GM23248 (cell line): ENCODE data around the gene LSM3. TPM values are rescaled to one million over a fixed set of nuclear protein-coding genes. Genes with fewer than 3 reads are reported as not detected.

Experiments
- DNase-seq: peaks from one replicate; pipeline ENCODE4 v3.0.0-alpha.2; 2015
- H2AFZ ChIP-seq: fragments of 200-600 bp; sonication (generic); 2 replicates; pipeline ENCODE4 v1.6.1; 2016; ENCODE audit warnings: antibody characterized with exemption
- H3F3A ChIP-seq: fragments of 200-600 bp; sonication (generic); 2 replicates; pipeline ENCODE4 v1.6.1; 2016; ENCODE audit warnings: mild to moderate bottlenecking, antibody characterized with exemption, mixed run types; ENCODE audit not compliant: insufficient read depth
- H3K27ac ChIP-seq: fragments of 200-600 bp; sonication (generic); 2 replicates; pipeline ENCODE4 v1.5.1; 2016; ENCODE audit warnings: mild to moderate bottlenecking
- H3K27me3 ChIP-seq: fragments of 200-600 bp; sonication (generic); replicated peaks from 2 replicates; pipeline ENCODE4 v1.6.1; 2016; ENCODE audit warnings: mild to moderate bottlenecking; ENCODE audit not compliant: insufficient read depth
- H3K36me3 ChIP-seq: fragments of 200-600 bp; sonication (generic); 2 replicates; pipeline ENCODE4 v1.6.1; 2016; ENCODE audit warnings: low read depth, mild to moderate bottlenecking
- H3K4me1 ChIP-seq: fragments of 200-600 bp; sonication (generic); 2 replicates; pipeline ENCODE4 v1.6.1; 2016; ENCODE audit warnings: mild to moderate bottlenecking; ENCODE audit not compliant: insufficient read depth
- H3K4me2 ChIP-seq: fragments of 200-600 bp; sonication (generic); one replicate; pipeline ENCODE4 v1.6.1; 2016; ENCODE audit warnings: mild to moderate bottlenecking; ENCODE audit not compliant: unreplicated experiment
- H3K4me3 ChIP-seq: fragments of 200-600 bp; sonication (generic); 2 replicates; pipeline ENCODE4 v1.5.1; 2016; ENCODE audit warnings: mild to moderate bottlenecking
- H3K79me2 ChIP-seq: fragments of 200-600 bp; sonication (generic); 2 replicates; pipeline ENCODE4 v1.6.1; 2016; ENCODE audit warnings: mild to moderate bottlenecking; ENCODE audit not compliant: insufficient read depth
- H3K9ac ChIP-seq: fragments of 200-600 bp; sonication (generic); 2 replicates; pipeline ENCODE4 v1.6.1; 2016; ENCODE audit warnings: mild to moderate bottlenecking
- H3K9me2 ChIP-seq: fragments of 200-600 bp; sonication (generic); 2 replicates; pipeline ENCODE4 v1.6.1; 2016; ENCODE audit warnings: mixed run types, mild to moderate bottlenecking, moderate library complexity; ENCODE audit not compliant: insufficient read depth
- H3K9me3 ChIP-seq: fragments of 200-600 bp; sonication (generic); one replicate; pipeline ENCODE4 v1.6.1; 2017; ENCODE audit warnings: low read depth
- H4K20me1 ChIP-seq: fragments of 200-600 bp; sonication (generic); 2 replicates; pipeline ENCODE4 v1.6.0; 2016; ENCODE audit not compliant: insufficient read depth
- EZH2 ChIP-seq: fragments of 200-600 bp; sonication (generic); IDR thresholded peaks from 2 replicates; pipeline ENCODE4 v1.6.1; 2018; ENCODE audit warnings: antibody characterized with exemption, mild to moderate bottlenecking; ENCODE audit not compliant: insufficient read depth, poor library complexity, severe bottlenecking
- EZH2phosphoT487 ChIP-seq: fragments of 200-600 bp; sonication (generic); IDR thresholded peaks from 2 replicates; pipeline ENCODE4 v1.6.1; 2018; ENCODE audit warnings: antibody characterized with exemption, moderate library complexity, mild to moderate bottlenecking, low read depth; ENCODE audit not compliant: insufficient read depth
- WGBS, 2 experiments: methylation state at CpG; one replicate each; pipeline ENCODE4 v1.1.6; 2015 to 2017; ENCODE audit warnings: low lambda C conversion rate in 2 of 2, low coverage in 1 of 2; ENCODE audit errors: missing lambda C conversion rate in 2 of 2; 5-methylcytosine and 5-hydroxymethylcytosine counted together
- in situ Hi-C: fragments of 300-500 bp; cut with MboI; formaldehyde crosslinking; loops from 2 replicates; pipeline ENCODE4 v1.15.0; 2020
- polyA plus RNA-seq: library from polyadenylated mRNA; unstranded; fragments of >200 nt; fragmentation: Nextera tagmentation; extraction: Ambion mirVana; gene quantifications from 2 replicates; pipeline ENCODE4 v1.2.1, GENCODE V29; 2016
- total RNA-seq: library from RNA; depleted of rRNA; stranded (reverse); fragments of >200 nt; shearing (Covaris generic); gene quantifications from 2 replicates; pipeline ENCODE4 v1.2.3, GENCODE V29; 2014

LSM3 gene
- total and polyA plus RNA-seq, 2 experiments from 2014 or later, result 9.4 to 32.3 TPM

GRCh38 chr3:14131134-14131533 is 47.5 kb upstream of the LSM3 start:
- Histone ChIP-seq H3K27ac (no peak overlapping the region), H3K36me3 (peaks cover 68% of the 10 kb centered on the region), H3K9ac (no peak overlapping the region), H4K20me1 (no peaks in the 10 kb centered on the region; the same call in 1 of the 2 replicates), H2AFZ (no peak overlapping the region), H3K4me1 (peaks cover 15% of the 10 kb centered on the region), H3F3A (peaks cover 8% of the 10 kb centered on the region), H3K79me2 (peaks cover 63% of the 10 kb centered on the region), H3K4me3 (no peak overlapping the region), H3K9me2 (no peaks in the 10 kb centered on the region), H3K27me3 (no peaks in the 10 kb centered on the region), H3K9me3 (no peaks in the 10 kb centered on the region), H3K4me2 (no peak overlapping the region)
- TF ChIP-seq EZH2phosphoT487 (no peak), EZH2 (no peak)
- 77 to 79% methylated on average over 5 of the region's 5 CpGs for WGBS, 2 experiments
- no peak for DNase-seq
- in situ Hi-C loops, result no loop called here

DNA sequence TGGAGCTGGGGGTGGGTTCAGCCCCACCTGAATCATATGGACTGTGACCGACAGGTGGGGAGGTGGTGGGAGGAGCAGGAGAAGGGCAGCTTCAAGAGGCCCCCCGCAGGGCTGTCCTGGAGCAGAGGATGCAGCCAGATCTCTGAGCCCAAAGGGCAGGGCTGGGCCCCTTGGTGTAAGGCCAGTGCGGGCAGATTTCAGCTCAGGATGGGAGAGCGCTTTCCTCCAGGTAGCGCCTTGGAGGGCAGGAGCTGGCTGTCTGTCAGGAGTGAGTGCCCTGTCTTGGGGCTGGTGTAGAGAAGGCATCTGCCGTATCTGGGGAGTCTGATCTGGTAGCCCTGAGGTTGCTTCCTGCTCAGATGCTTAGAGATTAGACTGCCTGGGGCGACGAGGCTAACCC is 46.5 kb upstream of the LSM3 start:
- no peaks in the 10 kb centered on the region for H3K27me3 ChIP-seq
- TF ChIP-seq EZH2phosphoT487 (no peak), EZH2 (no peak)
- no peak overlapping the region for H2AFZ ChIP-seq
- no peak overlapping the region for H3K4me3 ChIP-seq
- H4K20me1 ChIP-seq, result no peaks in the 10 kb centered on the region; the same call in 1 of the 2 replicates
- in situ Hi-C loops, result no loop called here
- no peaks in the 10 kb centered on the region; the same call in 1 of the 2 replicates for H3F3A ChIP-seq
- no peak for DNase-seq
- H3K27ac ChIP-seq, result no peak overlapping the region
- H3K79me2 ChIP-seq, result peaks cover 53% of the 10 kb centered on the region
- no peaks in the 10 kb centered on the region for H3K9me2 ChIP-seq
- peaks cover 12% of the 10 kb centered on the region; the same call in 1 of the 2 replicates for H3K4me1 ChIP-seq
- H3K36me3 ChIP-seq, result peaks cover 71% of the 10 kb centered on the region
- WGBS, 2 experiments, result 87 to 91% methylated on average over 7 to 8 of the region's 8 CpGs
- H3K9ac ChIP-seq, result no peak overlapping the region
- H3K4me2 ChIP-seq, result no peak overlapping the region
- no peaks in the 10 kb centered on the region for H3K9me3 ChIP-seq

DNA sequence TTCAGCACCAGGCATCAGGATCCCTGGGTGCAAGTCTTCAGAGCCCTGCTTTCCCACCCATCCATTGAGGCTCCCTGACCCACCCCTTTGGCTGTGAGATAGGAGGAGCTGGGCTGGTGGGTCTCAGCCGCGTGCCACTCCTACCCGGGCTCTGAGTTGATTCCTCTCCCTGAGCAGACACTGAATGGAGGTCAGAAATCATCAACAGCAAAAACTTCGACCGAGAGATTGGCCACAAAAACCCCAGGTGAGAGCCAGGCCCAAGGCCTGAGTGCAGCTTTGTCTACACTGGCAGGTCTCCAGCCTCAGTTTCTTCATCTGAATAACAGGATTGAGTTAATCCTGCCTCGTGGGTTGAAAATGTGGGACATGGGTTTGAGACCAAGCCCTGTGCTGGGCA is 45.9 kb upstream of the LSM3 start:
- H3K9me3 ChIP-seq, result no peaks in the 10 kb centered on the region
- in situ Hi-C loops, result no loop called here
- WGBS, 2 experiments, result 80 to 87% methylated on average over 6 of the region's 6 CpGs
- H3K27me3 ChIP-seq, result no peaks in the 10 kb centered on the region
- H4K20me1 ChIP-seq, result no peaks in the 10 kb centered on the region; the same call in 1 of the 2 replicates
- H3F3A ChIP-seq, result no peaks in the 10 kb centered on the region; the same call in 1 of the 2 replicates
- no peak overlapping the region for H3K4me2 ChIP-seq
- DNase-seq, result no peak
- H3K79me2 ChIP-seq, result peaks cover 47% of the 10 kb centered on the region
- no peaks in the 10 kb centered on the region for H3K9me2 ChIP-seq
- H3K9ac ChIP-seq, result no peak overlapping the region; the same call in 1 of the 2 replicates
- H3K27ac ChIP-seq, result no peak overlapping the region
- peaks cover 10% of the 10 kb centered on the region; the same call in 1 of the 2 replicates for H3K4me1 ChIP-seq
- H3K4me3 ChIP-seq, result no peak overlapping the region
- H2AFZ ChIP-seq, result no peak overlapping the region
- TF ChIP-seq EZH2, result no peak
- TF ChIP-seq EZH2phosphoT487, result no peak
- H3K36me3 ChIP-seq, result peaks cover 75% of the 10 kb centered on the region

GRCh38 chr3:14133188-14133800 is 45.3 kb upstream of the LSM3 start:
- Histone ChIP-seq H4K20me1 (no peaks in the 10 kb centered on the region; the same call in 1 of the 2 replicates), H2AFZ (no peak overlapping the region), H3K36me3 (peaks cover 78% of the 10 kb centered on the region), H3K4me3 (no peak overlapping the region), H3K79me2 (peaks cover 41% of the 10 kb centered on the region), H3K27me3 (no peaks in the 10 kb centered on the region), H3F3A (no peaks in the 10 kb centered on the region; the same call in 1 of the 2 replicates), H3K9me3 (no peaks in the 10 kb centered on the region), H3K4me1 (peaks cover 8% of the 10 kb centered on the region; the same call in 1 of the 2 replicates), H3K9ac (no peak overlapping the region), H3K4me2 (no peak overlapping the region), H3K9me2 (no peaks in the 10 kb centered on the region), H3K27ac (no peak overlapping the region)
- no peak for DNase-seq
- in situ Hi-C loops, result no loop called here
- 74 to 80% methylated on average over 10 of the region's 10 CpGs for WGBS, 2 experiments
- TF ChIP-seq EZH2phosphoT487 (no peak), EZH2 (no peak)
